T-helper 2 cell treated with Interferon-gamma antibody and Interleukin-4, amounts not matched to agents 5 μg/mL and 100 μg/mL, for 36 hours (primary cell): ENCODE results near the gene RPTN.

Source experiments
- DNase-seq: peaks from one replicate; pipeline ENCODE4 v3.0.0; 2021; ENCODE audit warnings: low spot score
- H3K27ac Mint-ChIP-seq: one replicate; pipeline ENCODE4 v1.8.0; 2021; ENCODE audit warnings: mild to moderate bottlenecking, mixed read lengths
- H3K27me3 Mint-ChIP-seq: one replicate; pipeline ENCODE4 v1.8.0; 2021; ENCODE audit warnings: low read depth, mixed read lengths
- H3K36me3 Mint-ChIP-seq: one replicate; pipeline ENCODE4 v1.8.0; 2021; ENCODE audit warnings: low read depth, mixed read lengths
- H3K4me1 Mint-ChIP-seq: one replicate; pipeline ENCODE4 v1.8.0; 2021; ENCODE audit warnings: low read depth, mixed read lengths
- H3K4me3 Mint-ChIP-seq: one replicate; pipeline ENCODE4 v1.8.0; 2022; ENCODE audit warnings: mild to moderate bottlenecking, moderate library complexity, mixed read lengths
- H3K9me3 Mint-ChIP-seq: one replicate; pipeline ENCODE4 v1.8.0; 2021; ENCODE audit warnings: mixed read lengths

RPTN gene, protein sequence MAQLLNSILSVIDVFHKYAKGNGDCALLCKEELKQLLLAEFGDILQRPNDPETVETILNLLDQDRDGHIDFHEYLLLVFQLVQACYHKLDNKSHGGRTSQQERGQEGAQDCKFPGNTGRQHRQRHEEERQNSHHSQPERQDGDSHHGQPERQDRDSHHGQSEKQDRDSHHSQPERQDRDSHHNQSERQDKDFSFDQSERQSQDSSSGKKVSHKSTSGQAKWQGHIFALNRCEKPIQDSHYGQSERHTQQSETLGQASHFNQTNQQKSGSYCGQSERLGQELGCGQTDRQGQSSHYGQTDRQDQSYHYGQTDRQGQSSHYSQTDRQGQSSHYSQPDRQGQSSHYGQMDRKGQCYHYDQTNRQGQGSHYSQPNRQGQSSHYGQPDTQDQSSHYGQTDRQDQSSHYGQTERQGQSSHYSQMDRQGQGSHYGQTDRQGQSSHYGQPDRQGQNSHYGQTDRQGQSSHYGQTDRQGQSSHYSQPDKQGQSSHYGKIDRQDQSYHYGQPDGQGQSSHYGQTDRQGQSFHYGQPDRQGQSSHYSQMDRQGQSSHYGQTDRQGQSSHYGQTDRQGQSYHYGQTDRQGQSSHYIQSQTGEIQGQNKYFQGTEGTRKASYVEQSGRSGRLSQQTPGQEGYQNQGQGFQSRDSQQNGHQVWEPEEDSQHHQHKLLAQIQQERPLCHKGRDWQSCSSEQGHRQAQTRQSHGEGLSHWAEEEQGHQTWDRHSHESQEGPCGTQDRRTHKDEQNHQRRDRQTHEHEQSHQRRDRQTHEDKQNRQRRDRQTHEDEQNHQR

GRCh38 chr1:152159144-152159543 is at the start of gene RPTN:
RPTN (minus strand) TSS chr1:152159228; CDS start chr1:152157889, 1,339 bp downstream.
- Mint-ChIP-seq H3K27me3 (peaks cover 11% of the 10 kb centered on the region), H3K36me3 (no peaks in the 10 kb centered on the region), H3K27ac (no peak within 1 kb of the TSS), H3K4me1 (no peaks in the 10 kb centered on the region), H3K9me3 (no peaks in the 10 kb centered on the region), H3K4me3 (no peak within 1 kb of the TSS)
- no peak for DNase-seq

DNA sequence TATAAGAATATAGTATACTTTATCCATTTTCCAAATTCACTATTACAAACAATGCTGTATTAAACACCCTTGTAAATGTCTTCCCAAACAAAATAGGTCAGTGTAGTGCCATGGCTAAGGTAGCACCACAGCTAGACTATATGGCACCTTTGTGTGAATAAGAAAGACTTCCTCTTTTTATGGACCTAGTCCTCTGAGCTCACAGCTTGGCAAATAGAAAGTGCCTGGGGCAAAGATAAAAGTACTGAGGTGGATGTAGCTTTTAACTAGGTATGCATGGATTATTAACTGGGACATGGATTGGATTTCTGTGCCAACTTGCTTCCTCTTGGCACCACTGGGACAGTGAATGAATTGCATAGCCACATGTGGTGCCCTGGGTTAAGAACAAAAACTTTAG is 40.0 kb upstream of the RPTN start:
- DNase-seq = no peak
- H3K9me3 Mint-ChIP-seq = no peaks in the 10 kb centered on the region
- H3K4me1 Mint-ChIP-seq = peaks cover 2% of the 10 kb centered on the region
- no peak overlapping the region for H3K4me3 Mint-ChIP-seq
- H3K27ac Mint-ChIP-seq = no peak overlapping the region
- no peaks in the 10 kb centered on the region for H3K36me3 Mint-ChIP-seq
- H3K27me3 Mint-ChIP-seq = peaks cover 16% of the 10 kb centered on the region

- no peaks in the 10 kb centered on the region for H3K9me3 Mint-ChIP-seq
- H3K27ac Mint-ChIP-seq = no peak overlapping the region
- peaks cover 16% of the 10 kb centered on the region for H3K27me3 Mint-ChIP-seq
- no peaks in the 10 kb centered on the region for H3K4me1 Mint-ChIP-seq
- no peaks in the 10 kb centered on the region for H3K36me3 Mint-ChIP-seq
- no peak for DNase-seq
- H3K4me3 Mint-ChIP-seq = no peak overlapping the region
These were observed 38.4 kb upstream of the RPTN start for GRCh38 chr1:152197361-152197941.

DNA sequence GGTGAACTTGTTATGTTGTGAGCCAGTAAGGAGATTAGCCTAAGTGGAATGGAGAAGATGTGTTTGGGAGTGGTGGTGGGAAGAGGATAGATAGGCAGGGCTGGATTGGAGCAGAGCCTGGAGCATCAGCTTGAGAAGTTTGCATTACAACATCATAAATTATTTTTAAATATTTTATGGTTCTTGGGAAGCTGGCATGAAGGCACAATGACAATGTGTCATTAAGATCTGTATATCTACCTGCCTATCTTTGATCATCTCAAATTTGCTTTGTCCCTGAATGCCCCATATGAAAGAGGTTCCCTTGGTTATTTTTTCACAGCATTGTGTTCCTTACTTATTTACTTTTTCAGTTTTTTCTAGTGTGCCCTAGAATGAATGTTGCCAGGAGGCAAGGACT is 32.7 kb upstream of the RPTN start:
- Mint-ChIP-seq H3K27me3 (peaks cover 31% of the 10 kb centered on the region), H3K4me1 (peaks cover 5% of the 10 kb centered on the region), H3K4me3 (no peak overlapping the region), H3K27ac (no peak overlapping the region), H3K9me3 (no peaks in the 10 kb centered on the region), H3K36me3 (no peaks in the 10 kb centered on the region)
- DNase-seq = no peak

GRCh38 chr1:152191260-152191659 is 32.2 kb upstream of the RPTN start:
- no peak for DNase-seq
- Mint-ChIP-seq H3K36me3 (no peaks in the 10 kb centered on the region), H3K27ac (no peak overlapping the region), H3K27me3 (peaks cover 31% of the 10 kb centered on the region), H3K4me3 (no peak overlapping the region), H3K4me1 (peaks cover 5% of the 10 kb centered on the region), H3K9me3 (no peaks in the 10 kb centered on the region)

DNA sequence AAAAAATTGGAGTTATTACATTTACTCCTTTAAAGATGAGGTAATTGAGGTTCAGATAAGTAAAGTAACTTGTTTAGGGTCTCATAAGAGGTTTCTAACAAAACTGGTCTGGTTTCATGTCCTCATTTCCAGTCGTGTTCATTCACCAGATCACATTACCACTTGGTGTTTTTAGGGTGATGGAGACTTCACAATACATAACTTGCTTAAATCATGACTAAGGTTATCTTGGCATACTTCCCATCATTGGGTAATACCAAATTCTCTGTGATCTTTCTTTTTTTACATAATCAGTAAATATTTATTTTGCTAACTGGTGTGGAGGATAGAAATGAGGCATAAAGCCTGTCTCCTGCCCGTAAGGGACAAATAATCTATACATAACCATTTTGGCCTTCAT is 31.6 kb upstream of the RPTN start:
- Mint-ChIP-seq H3K9me3 (no peaks in the 10 kb centered on the region), H3K27me3 (peaks cover 33% of the 10 kb centered on the region), H3K36me3 (no peaks in the 10 kb centered on the region), H3K27ac (no peak overlapping the region), H3K4me3 (no peak overlapping the region), H3K4me1 (peaks cover 5% of the 10 kb centered on the region)
- DNase-seq = no peak

DNA sequence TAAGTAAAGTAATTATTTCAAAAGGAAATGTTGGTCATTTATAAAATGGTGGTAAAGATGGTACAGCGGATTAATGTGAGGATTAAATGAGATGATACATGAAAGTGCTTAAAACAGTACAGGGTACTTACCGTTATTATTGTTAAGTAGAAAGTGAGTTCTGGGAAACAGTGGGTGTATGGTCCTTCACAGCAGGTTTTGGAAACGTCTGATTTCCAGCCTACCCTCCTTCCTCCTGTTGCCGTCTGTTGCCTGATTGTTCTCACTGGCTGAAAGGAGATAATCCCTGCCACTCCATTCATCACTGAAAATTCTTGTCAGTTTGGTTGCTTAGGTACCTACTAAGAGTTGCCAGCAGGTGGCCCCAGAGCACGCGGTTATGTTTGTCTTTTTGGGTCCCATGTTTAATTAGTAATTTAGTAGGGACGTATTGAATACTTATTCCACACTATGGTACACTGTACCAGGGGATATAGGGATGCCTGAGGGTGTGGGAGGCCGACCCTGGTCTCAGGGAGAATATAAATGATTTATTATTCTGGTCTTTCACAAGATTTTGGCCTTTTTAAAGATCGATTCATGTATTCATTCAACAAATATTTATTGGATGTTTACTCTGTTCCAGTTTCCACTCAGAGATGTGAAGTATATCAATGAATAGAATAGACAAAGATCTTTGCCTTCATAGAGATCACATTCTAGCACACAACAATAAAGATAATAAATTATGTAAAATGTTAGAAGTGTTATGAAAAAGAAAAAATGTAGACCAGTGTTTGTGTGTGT is 30.8 kb upstream of the RPTN start:
- H3K27ac Mint-ChIP-seq = no peak overlapping the region
- DNase-seq = peak; percentile 47
- H3K9me3 Mint-ChIP-seq = no peaks in the 10 kb centered on the region
- peak overlapping the region; percentile 55 for H3K4me3 Mint-ChIP-seq
- peaks cover 8% of the 10 kb centered on the region for H3K4me1 Mint-ChIP-seq
- H3K27me3 Mint-ChIP-seq = peaks cover 40% of the 10 kb centered on the region
- no peaks in the 10 kb centered on the region for H3K36me3 Mint-ChIP-seq

- Mint-ChIP-seq H3K9me3 (no peaks in the 10 kb centered on the region), H3K4me1 (peaks cover 8% of the 10 kb centered on the region), H3K27me3 (peaks cover 45% of the 10 kb centered on the region), H3K27ac (no peak overlapping the region), H3K4me3 (peak overlapping the region; percentile 58), H3K36me3 (no peaks in the 10 kb centered on the region)
- peak; percentile 68 for DNase-seq
These were observed 29.9 kb upstream of the RPTN start for GRCh38 chr1:152188673-152189591.

- Mint-ChIP-seq H3K27me3 (peaks cover 42% of the 10 kb centered on the region), H3K4me1 (peaks cover 8% of the 10 kb centered on the region), H3K9me3 (no peaks in the 10 kb centered on the region), H3K4me3 (no peak overlapping the region), H3K36me3 (no peaks in the 10 kb centered on the region), H3K27ac (no peak overlapping the region)
- DNase-seq = no peak
These were observed 27.7 kb upstream of the RPTN start for GRCh38 chr1:152186556-152187285.

GRCh38 chr1:152185544-152186391 is 26.7 kb upstream of the RPTN start:
- H3K27me3 Mint-ChIP-seq = peaks cover 34% of the 10 kb centered on the region
- no peak overlapping the region for H3K27ac Mint-ChIP-seq
- H3K9me3 Mint-ChIP-seq = no peaks in the 10 kb centered on the region
- H3K4me1 Mint-ChIP-seq = peaks cover 8% of the 10 kb centered on the region
- DNase-seq = peak; percentile 27
- no peaks in the 10 kb centered on the region for H3K36me3 Mint-ChIP-seq
- H3K4me3 Mint-ChIP-seq = no peak overlapping the region

DNA sequence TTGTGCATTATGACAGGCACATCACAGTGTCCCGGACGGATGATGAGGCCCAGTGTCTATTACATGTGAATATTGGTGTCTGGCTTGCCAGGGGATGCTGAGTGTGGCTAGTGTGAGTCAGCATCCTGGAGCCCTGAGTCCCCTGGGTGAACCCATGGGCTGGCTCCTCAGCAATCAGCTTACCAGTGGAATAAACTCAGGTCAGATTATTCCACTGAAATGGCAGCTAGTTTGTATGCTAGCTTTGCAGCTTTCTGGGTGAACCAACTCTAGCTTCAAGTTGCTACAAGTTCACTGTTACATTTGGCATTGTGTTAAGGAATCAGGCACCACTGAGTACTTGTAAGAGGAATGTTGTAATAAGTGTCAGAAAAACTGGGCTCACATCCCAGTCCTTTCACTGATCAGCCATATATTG is 23.9 kb upstream of the RPTN start:
- Mint-ChIP-seq H3K4me1 (peaks cover 4% of the 10 kb centered on the region), H3K36me3 (no peaks in the 10 kb centered on the region), H3K27me3 (peaks cover 30% of the 10 kb centered on the region), H3K27ac (no peak overlapping the region), H3K9me3 (no peaks in the 10 kb centered on the region), H3K4me3 (no peak overlapping the region)
- DNase-seq = no peak

GRCh38 chr1:152182431-152182830 is 23.4 kb upstream of the RPTN start:
- Mint-ChIP-seq H3K27me3 (peaks cover 30% of the 10 kb centered on the region), H3K4me3 (no peak overlapping the region), H3K36me3 (no peaks in the 10 kb centered on the region), H3K9me3 (no peaks in the 10 kb centered on the region), H3K27ac (no peak overlapping the region), H3K4me1 (peaks cover 4% of the 10 kb centered on the region)
- DNase-seq = no peak
